Measurements from ENCODE around the gene CARD10. TPM values are rescaled to one million over a fixed set of nuclear protein-coding genes. Genes with fewer than 3 reads are reported as not detected.

Gene CARD10
- total and polyA plus RNA-seq, 2 of the 13 experiments (the other 11 are each of a cell fraction or from before 2014, with no cell fraction given), result 35.2 to 55.8 TPM

- Histone ChIP-seq H3K27me3 (ENCODE audit: control insufficient read depth in 1 of 2, insufficient read depth in 2 of 2, low read length in 2 of 2) (no peaks in the 10 kb centered on the region; a peak in 1 of 5 replicates), H3K9ac (ENCODE audit: insufficient read depth, low read depth, low read length) (peak overlapping the region; percentile 84), H4K20me1 (ENCODE audit: insufficient read depth, low read length) (peaks cover 5% of the 10 kb centered on the region; the same call in 1 of the 2 replicates), H3K4me1 (ENCODE audit: insufficient read depth, low read length) (peaks cover 88% of the 10 kb centered on the region), H3K79me2 (ENCODE audit: insufficient read depth, low read length) (peaks cover 47% of the 10 kb centered on the region), H3K36me3 (replicated peaks in 1 of 2; ENCODE audit: control insufficient read depth in 1 of 2, insufficient read depth in 2 of 2, low read length in 2 of 2) (peaks cover 6 to 23% of the 10 kb centered on the region in 2 experiments), H3K4me3 (replicated peaks in 1 of 3; ENCODE audit: insufficient read depth in 1 of 3, low read depth in 2 of 3, low read length in 3 of 3) (peak overlapping the region; percentile 76 to 89 (median 85)), H3K4me2 (ENCODE audit: low read depth, low read length) (peak overlapping the region; percentile 94), H3K9me3 (ENCODE audit: low read length) (no peaks in the 10 kb centered on the region), H3K27ac (ENCODE audit: extremely low read length, insufficient read depth, low read length) (peak overlapping the region; percentile 71), H2AFZ (ENCODE audit: low read length) (no peak overlapping the region)
- intact Hi-C loops (cut with micrococcal nuclease; ENCODE audit: unreplicated experiment) (no loop called here), in situ Hi-C loops (cut with HindIII; ENCODE audit: extremely low pct_ligation_motif_present, low pct_unique_long_range_greater_than_20kb) (no loop called here)
- POLR2A ChIA-PET, result interaction anchor here (1.8 to 4.0 kb wide), 2 partner anchors 17 to 27 kb away, joined by 4 to 14 read pairs; no protein-coding TSS in a partner anchor
- DNase-seq (ENCODE audit: low spot score) (no peak), FAIRE-seq (no peak), ATAC-seq (peak; percentile 40)
- CTCF ChIA-PET (ENCODE audit: low intra/inter-chr PET ratio, low total read pairs), result no interaction called here
- no TSS peak for BruUV-seq (replicated peaks)
- WGBS (ENCODE audit: low lambda C conversion rate), result 2% methylated on average over 11 of the region's 63 CpGs
- TF ChIP-seq ELF3 (CRISPR knock-in tag; IDR thresholded peaks at IDR 0.05), result no peak
- TF ChIP-seq, protein P1, sequence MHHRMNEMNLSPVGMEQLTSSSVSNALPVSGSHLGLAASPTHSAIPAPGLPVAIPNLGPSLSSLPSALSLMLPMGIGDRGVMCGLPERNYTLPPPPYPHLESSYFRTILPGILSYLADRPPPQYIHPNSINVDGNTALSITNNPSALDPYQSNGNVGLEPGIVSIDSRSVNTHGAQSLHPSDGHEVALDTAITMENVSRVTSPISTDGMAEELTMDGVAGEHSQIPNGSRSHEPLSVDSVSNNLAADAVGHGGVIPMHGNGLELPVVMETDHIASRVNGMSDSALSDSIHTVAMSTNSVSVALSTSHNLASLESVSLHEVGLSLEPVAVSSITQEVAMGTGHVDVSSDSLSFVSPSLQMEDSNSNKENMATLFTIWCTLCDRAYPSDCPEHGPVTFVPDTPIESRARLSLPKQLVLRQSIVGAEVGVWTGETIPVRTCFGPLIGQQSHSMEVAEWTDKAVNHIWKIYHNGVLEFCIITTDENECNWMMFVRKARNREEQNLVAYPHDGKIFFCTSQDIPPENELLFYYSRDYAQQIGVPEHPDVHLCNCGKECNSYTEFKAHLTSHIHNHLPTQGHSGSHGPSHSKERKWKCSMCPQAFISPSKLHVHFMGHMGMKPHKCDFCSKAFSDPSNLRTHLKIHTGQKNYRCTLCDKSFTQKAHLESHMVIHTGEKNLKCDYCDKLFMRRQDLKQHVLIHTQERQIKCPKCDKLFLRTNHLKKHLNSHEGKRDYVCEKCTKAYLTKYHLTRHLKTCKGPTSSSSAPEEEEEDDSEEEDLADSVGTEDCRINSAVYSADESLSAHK (CRISPR knock-in tag; IDR thresholded peaks at IDR 0.05; ENCODE audit: borderline replicate concordance), result no peak
- no peak for TF ChIP-seq ZNF282 (IDR thresholded peaks at IDR 0.05; ENCODE audit: partially characterized antibody)
- TF ChIP-seq ATF1 (CRISPR knock-in tag; IDR thresholded peaks at IDR 0.05), result no peak
- no peak for TF ChIP-seq ZKSCAN1 (IDR thresholded peaks at IDR 0.05; ENCODE audit: low read length)
- TF ChIP-seq DNMT1 (CRISPR knock-in tag; IDR thresholded peaks at IDR 0.05), result no peak
- peak; percentile 33; the same call in 1 of the 2 replicates for TF ChIP-seq ZBED4 (CRISPR knock-in tag; IDR thresholded peaks at IDR 0.05; ENCODE audit: borderline replicate concordance)
- TF ChIP-seq, protein P2, sequence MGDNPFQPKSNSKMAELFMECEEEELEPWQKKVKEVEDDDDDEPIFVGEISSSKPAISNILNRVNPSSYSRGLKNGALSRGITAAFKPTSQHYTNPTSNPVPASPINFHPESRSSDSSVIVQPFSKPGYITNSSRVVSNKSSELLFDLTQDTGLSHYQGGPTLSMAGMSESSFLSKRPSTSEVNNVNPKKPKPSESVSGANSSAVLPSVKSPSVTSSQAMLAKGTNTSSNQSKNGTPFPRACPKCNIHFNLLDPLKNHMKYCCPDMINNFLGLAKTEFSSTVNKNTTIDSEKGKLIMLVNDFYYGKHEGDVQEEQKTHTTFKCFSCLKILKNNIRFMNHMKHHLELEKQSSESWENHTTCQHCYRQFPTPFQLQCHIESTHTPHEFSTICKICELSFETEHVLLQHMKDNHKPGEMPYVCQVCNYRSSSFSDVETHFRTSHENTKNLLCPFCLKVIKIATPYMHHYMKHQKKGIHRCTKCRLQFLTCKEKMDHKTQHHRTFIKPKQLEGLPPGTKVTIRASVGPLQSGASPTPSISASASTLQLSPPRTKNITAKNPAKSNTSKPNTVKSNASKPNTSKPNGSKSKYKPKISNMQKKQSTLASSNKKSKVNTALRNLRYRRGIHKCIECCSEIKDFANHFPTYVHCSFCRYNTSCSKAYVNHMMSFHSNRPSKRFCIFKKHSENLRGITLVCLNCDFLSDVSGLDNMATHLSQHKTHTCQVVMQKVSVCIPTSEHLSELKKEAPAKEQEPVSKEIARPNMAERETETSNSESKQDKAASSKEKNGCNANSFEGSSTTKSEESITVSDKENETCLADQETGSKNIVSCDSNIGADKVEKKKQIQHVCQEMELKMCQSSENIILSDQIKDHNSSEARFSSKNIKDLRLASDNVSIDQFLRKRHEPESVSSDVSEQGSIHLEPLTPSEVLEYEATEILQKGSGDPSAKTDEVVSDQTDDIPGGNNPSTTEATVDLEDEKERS (CRISPR knock-in tag; IDR thresholded peaks at IDR 0.05), result no peak; the same call in 1 of the 2 replicates
- TF ChIP-seq, protein P3, sequence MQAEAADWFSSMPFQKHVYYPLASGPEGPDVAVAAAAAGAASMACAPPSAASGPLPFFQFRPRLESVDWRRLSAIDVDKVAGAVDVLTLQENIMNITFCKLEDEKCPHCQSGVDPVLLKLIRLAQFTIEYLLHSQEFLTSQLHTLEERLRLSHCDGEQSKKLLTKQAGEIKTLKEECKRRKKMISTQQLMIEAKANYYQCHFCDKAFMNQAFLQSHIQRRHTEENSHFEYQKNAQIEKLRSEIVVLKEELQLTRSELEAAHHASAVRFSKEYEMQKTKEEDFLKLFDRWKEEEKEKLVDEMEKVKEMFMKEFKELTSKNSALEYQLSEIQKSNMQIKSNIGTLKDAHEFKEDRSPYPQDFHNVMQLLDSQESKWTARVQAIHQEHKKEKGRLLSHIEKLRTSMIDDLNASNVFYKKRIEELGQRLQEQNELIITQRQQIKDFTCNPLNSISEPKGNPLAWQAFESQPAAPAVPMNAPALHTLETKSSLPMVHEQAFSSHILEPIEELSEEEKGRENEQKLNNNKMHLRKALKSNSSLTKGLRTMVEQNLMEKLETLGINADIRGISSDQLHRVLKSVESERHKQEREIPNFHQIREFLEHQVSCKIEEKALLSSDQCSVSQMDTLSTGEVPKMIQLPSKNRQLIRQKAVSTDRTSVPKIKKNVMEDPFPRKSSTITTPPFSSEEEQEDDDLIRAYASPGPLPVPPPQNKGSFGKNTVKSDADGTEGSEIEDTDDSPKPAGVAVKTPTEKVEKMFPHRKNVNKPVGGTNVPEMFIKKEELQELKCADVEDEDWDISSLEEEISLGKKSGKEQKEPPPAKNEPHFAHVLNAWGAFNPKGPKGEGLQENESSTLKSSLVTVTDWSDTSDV (CRISPR knock-in tag; IDR thresholded peaks at IDR 0.05), result peak; percentile 45; the same call in 1 of the 2 replicates
- TF ChIP-seq YEATS4 (CRISPR knock-in tag; IDR thresholded peaks at IDR 0.05; ENCODE audit: borderline replicate concordance), result peak; percentile 70; the same call in 1 of the 2 replicates
Measured at GRCh38 chr22:37518509-37519267, 527 bp downstream of the CARD10 start.

All from HepG2 (cell line).